SK-N-MC (cell line): ENCODE results near the gene GPR158.

Experiments
- EZH2 ChIP-seq: fragments of 200-600 bp; sonication (generic); IDR thresholded peaks from one replicate; pipeline ENCODE4 v1.6.1; 2017; ENCODE audit warnings: antibody characterized with exemption
- POLR2AphosphoS5 ChIP-seq: IDR thresholded peaks from 2 replicates; pipeline ENCODE4 v1.6.1; 2012; ENCODE audit warnings: mild to moderate bottlenecking, low read depth, low read length, borderline replicate concordance

DNA sequence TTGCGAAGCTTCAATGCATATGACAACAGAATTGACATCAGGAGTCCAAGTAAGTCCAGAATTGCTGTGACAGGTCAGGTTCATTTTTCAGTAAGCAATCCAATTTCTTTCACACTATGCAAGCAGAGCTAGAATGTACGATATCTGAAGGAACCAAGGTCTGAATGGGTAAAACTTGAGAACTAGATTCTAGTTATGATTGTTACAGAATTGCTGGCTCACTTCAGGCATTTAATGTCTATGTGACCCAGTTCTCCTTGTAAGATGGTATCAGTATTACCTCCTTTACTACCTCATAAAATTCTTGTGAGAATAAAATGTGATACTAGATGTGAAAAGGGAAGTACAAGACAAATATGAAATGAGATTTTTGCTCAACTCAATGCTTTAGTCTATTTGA, 159.6 kb downstream of the GPR158 start:
- no peak for TF ChIP-seq EZH2
- no peak for TF ChIP-seq POLR2AphosphoS5
